RCC 7860 (cell line): ENCODE data around the gene DFFA.

Experiments
- DNase-seq: peaks from one replicate; pipeline ENCODE4 v3.0.0-alpha.2; 2015; ENCODE audit warnings: low spot score
- FAIRE-seq: peaks from 2 replicates; lab custom pipeline; 2012; peaks lifted over from hg19 to GRCh38; lab: Jason Lieb, UNC

DFFA gene, protein sequence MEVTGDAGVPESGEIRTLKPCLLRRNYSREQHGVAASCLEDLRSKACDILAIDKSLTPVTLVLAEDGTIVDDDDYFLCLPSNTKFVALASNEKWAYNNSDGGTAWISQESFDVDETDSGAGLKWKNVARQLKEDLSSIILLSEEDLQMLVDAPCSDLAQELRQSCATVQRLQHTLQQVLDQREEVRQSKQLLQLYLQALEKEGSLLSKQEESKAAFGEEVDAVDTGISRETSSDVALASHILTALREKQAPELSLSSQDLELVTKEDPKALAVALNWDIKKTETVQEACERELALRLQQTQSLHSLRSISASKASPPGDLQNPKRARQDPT

DNA sequence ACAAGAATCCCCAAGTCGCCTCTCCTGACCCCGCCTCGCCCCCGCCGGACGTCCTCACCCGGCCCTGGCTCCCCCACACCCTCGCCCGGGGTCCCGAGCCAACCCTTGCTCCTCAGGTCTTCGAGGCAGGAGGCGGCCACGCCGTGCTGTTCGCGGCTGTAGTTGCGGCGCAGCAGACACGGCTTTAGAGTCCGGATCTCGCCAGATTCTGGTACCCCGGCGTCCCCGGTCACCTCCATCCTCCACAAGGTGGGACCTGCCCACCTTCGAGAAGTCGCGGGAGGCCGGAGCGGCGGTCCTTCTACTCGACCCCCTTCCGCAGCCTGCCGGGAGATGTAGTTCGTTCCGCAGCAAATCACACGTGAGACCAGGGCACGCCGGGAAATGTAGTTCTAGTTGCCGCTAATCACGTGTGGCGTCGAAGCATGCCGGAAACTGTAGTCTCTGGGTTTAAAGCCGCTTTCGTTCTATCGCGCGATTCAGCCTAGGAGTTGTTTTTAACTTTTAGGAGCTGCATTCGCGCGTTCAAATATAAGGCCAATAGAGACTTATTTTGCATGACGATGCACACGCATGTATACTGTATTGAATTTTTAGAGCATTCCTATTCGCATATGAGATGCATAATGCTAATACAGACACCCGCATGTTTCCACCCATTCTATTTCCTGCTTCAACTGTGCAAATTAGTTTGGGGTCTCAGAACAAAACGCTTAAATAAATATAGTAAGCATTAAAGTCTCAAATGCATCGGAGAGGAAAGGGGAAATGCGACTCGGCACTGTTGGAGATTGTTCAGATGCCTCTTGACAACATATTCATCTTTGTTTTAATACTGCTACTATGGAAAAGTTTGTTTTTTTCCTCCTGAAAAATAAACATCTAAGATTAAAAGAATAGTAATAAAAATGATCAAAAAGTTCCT, at the start of gene DFFA:
Gene DFFA (minus strand): TSS at position 310 of the 925 bp plus-strand sequence. CDS start 71 bp downstream, at position 239.
- peak; percentile 80 for FAIRE-seq
- DNase-seq, result peak; percentile 92

DNA sequence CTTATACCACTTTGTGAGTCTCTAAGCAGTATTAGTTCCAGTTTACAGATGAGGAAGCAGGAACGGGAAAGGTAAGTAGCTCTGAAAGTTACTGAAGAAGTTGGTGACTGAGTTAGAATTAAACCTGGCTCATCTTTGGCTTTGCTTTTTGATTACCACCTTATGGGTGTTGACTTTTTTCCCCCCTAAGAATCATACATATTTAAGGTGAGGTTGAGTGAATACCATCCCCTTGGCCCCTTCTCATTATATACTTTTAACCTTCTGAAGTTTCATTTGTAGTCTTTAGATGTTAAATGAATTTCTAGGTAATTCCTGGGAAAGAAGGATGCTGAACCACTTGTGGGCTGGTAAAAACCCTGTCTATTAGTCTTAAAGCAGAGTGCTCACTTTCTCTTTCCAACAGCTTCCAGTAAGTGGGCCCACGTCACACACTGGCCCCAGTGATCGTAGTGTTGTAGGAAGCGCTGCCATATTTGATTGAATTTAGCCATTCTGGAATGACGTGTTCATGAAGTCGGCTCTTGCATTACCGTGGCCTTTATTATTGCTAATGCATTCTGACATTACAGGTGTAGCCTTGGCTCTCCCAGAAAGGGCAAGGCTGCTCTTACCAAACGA, 49.3 kb upstream of the DFFA start:
- DNase-seq, result no peak
- FAIRE-seq, result no peak

DNA sequence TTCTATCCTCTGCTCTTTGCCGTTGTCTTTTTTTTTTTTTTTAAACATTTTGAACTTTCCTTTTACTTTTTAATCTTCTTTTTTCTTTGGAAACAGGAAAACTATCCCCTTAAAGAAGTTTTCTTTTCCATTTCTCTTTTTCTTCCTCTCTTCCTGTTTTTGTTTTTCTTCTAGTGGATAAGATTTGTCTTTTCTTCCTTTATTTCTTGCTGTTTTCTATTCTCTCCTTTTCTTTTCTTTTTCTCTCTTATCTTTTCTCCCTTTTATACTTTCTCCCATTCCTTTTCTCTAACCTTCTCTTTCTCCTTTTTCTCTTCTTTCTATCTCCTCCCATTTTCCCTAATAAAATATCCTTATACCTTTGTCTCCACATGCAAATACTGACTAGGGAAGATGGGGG, 48.6 kb upstream of the DFFA start:
- DNase-seq (no peak), FAIRE-seq (no peak)

DNA sequence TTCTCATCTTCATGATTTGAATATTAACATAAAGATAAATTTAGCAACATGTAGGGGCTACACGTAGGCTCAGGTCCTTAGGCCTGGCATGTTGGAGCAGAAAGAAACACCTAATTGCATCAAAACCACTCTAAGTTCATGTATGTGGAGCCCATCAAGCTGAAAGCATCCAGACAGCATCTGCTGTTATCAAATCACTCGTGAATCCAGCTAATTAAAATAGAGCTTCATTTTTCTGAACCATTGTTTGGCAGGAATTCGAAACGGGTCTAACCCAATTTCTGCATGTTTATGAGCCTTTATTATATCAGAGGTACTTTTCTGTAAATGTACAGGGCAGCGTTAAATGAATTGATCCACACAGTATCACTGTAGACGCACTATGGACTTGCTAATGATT, 48.2 kb upstream of the DFFA start:
- FAIRE-seq (no peak), DNase-seq (no peak)

DNA sequence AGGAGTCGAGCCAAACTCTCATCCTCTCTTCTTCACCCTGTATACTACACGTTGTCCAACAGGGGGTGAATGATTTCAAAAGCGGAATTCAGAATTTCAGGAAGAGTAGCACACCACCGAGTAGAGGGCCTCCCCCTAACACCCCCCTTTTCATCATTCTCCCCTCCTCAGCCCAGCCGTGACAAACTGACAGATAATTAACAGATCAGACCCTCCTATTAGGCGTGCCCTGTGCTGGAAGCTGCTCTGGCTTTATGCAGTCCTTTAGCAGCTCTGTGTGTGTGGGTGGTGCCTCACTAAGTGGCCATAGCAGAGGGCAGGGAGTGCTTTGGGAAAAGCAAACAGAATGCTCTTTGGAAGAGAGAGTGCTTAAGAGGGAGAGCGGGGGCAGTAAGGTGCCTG, 46.7 kb upstream of the DFFA start:
- DNase-seq, result no peak
- FAIRE-seq, result no peak

DNA sequence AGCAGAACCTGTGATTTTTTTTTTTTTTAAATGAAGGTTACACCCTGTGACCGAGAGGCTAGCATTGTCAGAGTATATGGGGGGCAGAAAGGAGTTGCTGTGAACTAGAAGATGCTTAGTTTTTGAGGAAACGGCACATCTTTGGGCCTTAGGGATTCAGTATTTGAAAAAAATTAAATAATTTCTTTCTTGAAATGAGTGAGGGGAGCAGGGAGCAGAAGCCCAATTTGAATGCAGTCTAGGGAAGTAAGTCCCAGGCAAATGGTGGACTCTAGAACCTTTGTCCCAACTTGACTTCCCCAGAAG, 45.3 kb upstream of the DFFA start:
- FAIRE-seq, result no peak
- DNase-seq, result no peak

DNA sequence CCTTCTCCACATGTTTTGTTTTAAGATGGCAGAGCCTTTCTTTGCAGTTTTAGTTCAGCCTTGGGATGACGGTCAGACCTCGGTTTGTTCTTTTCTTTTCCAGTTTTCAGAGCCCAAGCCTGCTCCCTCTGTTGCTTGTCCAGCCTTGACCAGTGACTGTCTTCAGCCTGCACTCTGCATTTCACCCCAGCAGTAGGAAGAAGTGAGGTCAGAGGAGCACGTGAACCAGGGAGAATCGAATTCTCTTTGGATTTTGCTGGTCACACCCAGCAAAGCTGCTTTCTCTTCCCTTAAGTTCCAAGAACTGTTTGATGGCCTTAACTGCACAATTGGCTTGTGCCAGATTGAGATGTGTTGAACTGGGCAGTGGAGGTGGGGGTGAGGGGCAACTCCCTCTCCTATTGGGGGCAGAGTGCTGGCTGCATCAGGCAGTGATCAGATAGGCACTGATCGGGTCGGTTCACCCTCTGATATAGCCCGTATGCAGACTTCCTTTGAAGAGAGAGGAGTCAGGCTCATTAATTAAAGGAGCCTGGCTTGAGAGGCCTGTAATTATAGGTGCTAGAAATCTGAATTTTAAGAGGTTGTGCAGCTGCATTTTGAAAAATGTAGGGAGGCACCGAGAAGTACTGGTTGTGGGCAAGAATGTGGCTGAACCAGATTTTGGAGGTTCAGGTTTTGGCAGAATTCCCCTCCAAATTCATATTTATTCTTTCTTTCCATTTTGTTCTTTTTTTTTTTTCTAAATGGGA, 44.8 kb upstream of the DFFA start:
- DNase-seq, result no peak

DNA sequence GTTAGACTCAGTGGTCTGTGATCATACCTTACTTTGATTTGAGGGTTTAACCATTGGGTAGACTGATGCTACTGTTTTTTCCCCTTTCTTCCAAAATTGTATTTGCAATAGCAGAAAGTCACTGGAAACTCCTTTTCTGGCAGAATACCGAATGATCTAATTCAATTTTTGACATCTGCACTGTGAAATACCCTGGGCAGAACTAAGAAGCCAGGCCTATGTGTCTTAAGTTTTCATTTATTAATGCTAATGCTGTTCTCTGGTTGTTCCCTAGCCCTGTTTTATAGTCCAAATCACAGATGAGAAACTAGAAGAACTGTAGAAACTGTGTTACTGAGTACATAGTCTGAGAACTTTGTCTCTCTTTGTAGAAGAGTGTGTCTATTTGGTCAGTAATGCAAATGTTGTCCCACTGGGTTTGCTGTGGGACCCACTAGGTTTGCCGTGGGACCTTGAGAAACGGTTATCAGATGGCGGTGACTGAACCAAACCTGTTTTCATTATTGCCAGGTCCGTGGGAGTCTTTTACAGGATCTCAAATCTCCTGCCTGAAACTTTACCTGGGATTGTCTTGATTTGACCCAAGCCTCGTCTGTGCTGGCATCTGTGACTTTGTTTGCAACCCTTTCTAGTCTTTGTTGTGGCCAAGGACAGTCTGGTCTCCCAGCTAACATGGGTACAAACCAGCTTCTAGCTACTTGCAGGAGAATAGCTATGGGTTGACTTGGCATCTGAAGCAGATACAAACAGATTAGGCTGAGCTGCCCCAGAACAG, 43.8 kb upstream of the DFFA start:
- DNase-seq, result no peak
- FAIRE-seq, result no peak

More for the DNA sequence above, 44.8 kb upstream of the DFFA start:
- no peak for FAIRE-seq

DNA sequence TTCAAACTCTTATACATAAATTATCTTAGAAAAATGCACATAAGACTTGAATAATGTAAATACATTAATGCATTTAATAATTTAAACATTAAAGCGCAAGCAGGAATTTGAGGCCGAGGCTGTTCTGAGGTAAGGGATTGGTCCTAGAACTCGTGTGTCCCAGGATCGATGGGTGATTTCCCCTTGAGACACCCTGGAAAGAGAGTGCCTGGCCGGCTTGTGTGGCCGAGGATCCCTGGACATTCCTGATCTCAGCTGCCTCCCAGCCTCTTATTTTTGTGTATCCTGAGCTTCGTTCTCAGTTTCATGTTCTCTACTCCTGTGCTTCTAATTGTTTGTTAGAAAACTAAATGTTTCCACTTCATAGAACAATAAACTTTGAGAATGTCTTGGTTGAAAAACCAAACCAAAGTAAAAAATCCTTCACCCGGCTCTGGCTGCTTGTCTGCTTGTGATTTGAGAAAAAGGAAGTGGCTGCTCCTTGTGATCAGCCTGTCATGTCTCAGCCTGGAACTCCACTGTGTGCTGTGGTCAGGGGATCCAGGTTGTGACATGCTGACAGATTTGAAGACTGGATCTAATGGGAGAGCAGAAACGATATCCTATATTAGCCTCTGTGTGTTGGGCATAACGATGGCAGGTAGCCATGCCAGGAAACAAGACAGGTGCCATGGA, 43.1 kb upstream of the DFFA start:
- peak; percentile 15 for FAIRE-seq

DNA sequence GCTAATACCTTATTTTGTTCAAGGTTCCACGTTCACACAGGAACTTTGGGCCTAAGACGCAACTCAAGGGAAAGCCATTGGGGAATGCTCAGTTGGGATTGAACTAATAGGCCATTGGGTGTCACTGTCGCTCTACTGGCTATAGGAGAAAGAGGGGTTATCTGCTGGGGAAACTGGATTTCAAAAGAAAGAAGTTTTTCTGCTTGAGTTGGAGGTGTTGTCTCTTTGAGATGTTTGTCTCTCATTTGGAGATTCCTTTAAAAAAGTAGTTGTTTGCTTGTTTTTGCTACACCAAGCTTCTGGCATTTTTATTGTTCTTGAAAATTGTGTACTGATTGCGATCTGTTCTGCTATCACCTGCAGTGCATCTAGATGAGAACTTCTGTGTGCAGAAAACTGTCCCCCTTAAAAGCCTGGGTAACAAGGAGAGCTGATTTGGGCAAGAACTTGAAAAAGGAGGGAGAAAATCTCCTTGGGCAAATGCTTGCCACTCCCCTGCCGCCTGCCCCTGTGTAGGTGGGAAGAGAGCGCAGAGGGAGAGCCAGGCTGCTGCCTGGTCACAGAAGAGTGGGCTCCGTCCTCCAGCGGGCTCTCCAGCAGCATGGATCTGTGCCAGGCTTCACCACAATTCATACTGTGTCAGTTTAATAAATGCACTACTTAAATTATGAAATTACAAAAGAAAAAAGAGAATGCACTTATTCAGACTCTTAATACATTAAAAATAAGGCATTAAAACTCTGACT, 42.3 kb upstream of the DFFA start:
- peak; percentile 81 for FAIRE-seq
- DNase-seq, result peak; percentile 51

More for the DNA sequence above, 43.1 kb upstream of the DFFA start:
- peak; percentile 42 for DNase-seq

DNA sequence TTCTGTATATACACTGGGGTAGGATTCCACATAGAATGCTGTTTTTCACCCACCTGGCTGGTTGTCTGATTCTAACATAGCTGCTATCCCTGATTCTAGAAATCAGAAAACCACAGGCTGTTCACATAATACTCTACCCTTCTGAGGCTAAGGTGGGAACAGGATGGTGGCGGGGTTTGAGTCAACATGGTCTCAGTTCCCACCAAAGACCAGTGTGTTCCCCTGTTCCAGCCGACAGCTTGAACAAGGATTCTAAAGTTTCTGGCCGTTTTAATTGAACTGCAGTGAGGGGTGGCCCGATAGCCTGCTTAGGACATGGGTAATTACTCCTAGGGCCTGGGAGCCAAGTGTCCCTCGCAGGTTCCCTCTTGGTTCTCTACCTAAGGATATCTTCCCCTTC, 40.9 kb upstream of the DFFA start:
- no peak for FAIRE-seq
- no peak for DNase-seq

DNA sequence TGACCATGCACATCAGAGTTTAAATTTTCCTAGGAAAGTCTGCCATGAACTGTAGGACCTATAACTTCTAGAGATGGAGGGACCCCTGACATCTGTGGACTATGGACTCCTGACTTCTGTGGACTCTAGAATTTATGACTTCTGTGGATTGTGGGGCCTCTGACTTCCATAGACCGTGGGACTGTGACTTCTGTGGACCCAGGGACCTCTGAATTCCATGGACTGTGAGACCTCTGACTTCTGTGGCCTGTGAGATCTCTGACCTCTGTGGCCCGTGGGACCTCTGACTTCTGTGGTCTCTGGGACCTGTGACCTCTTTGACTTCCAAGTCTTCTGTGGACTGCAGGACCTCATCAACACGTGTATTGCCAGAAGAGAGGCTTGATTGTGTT, 39.2 kb upstream of the DFFA start:
- no peak for FAIRE-seq
- peak; percentile 41 for DNase-seq

DNA sequence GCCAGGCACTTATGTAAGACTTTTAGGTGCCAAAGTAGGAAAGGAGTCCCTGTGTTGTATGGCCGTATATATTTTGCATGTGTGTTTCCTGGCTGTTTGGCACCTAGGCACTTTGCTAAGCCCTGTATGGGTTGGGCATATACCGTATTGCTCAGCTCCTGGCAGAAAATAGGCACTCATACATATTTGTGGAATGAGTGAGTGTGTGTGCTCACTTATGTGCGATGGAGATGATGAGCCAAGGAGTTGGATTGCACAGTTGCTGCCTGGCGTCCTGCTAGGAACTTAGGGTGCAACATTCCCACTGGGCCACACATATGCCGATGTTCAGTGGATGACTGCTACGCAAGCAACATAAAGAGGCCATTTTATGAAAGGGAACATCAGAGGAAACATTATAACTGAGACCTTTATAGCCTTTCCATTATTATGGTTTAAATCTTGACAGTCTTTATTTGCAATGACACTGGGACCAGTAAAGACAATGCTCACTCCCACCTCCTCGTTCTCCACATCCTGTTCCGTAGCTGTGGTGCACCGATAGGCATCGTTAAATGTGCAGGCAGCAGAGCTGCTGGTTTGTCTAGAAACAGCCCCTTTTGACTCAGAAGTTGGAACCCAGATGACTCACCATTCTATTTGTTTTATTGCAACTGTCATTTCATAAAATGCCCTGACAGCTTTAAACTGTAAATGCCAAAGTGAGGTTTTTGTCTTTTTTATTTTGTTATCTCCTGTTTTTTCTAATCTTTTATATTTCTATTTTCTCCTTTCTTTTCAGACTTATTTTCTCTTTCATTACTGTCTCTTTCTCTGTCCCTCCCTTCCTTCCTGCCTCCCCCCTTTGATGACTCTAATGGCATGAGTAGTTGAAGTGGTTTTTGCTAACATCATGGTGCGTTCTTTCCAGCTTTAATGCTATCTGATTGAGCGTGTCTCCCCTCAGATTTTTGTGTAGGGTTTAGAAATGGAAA, 38.5 kb upstream of the DFFA start:
- peak; percentile 96 for FAIRE-seq
- peak; percentile 96 for DNase-seq

DNA sequence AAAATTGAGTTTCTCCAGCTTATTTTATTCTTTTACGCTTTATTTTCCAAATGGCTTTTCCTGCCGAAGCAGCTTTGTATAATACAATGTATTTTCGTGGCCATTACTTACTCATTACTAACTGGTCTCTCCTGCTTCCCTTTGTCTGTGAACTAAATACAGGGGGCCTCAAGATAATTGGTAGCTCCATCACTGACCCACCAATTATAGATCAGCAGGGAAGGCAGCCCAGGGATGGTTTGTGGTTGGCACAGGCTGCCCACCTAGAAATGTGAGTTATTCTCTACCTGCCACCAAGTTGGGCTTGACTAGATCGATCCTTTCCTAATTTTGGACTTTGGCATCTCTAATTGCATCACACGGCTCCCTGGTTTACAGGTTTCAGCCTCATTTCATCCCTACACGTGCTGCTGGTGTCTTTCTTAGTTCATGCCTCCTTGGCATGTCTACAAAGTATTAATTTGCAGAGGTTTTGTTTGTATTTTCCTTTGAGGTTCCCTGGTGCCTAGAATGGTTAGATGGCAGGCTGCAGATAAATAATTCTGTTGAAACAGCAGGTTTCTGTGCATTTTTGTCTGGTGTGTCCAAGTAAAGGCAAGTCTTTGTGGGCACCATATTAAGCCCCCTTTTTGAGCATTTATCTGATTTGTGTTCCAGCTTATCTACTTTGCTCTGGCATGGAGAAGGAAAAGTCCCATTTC, 37.6 kb upstream of the DFFA start:
- FAIRE-seq, result no peak

DNA sequence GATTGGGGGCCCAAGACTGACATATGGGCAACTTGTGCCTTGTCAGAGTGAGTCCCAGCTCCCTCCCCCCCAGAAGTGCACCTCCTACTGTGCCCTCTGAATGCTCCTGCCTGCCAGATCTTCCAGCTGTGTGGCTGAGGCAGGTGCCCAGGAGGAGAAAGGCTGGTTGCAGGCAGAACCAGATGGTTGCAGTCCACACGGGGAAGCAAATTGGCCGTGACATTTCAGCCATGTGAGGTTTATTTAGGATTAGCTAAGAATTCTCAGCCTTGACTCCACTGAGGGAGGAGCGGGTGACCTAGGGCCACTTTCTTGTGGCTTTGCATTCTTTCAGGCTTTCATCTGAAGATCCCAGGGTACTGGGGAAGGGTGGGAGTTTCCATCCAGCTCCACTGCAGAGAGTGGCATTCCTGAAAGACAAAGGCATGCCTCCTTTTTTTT, 36.2 kb upstream of the DFFA start:
- peak; percentile 97 for FAIRE-seq

More for the DNA sequence above, 37.6 kb upstream of the DFFA start:
- DNase-seq, result no peak

DNA sequence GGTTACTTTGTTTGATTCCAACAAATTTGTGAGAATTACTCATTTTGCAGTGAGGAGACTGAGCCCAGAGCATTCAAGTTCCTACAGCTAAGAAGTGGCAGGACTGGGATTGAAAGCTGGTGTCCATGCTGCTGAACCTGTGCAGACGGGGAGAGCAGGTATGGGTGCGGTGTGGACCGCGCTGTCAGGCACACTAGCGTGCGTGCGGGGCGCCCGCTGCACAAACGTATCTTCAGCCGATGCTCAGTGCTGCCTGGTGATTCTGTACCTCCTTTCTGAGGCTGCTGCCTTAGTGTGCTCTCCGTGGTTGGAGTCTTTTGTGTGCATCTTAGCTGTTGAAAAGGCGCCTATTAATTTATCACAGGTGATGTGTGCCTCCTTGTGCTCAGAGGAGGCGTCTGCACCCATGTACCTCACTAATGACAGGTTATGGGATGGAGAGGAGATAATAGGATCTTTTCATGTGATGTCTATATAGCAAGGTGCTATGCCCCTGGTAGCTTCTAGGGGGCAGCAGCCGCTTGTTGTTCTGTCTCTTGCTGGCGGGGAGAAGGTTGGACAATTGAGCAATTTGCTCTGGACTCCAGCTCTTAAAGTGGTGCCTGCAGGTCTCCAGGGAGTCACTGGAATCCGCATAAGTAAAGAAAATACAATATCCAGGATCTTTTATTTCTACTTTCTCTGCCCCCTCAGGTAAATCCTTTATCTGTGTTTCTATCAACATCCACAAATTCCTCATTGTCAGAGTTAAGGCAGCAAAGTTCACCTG, 35.0 kb upstream of the DFFA start:
- peak; percentile 78 for FAIRE-seq
- peak; percentile 75 for DNase-seq

More for the DNA sequence above, 36.2 kb upstream of the DFFA start:
- DNase-seq, result peak; percentile 97
